ENCODE data around the gene TARS2.

The TARS2 gene

GRCh38 chr1:150555971-150556865 is 69.0 kb downstream of the TARS2 start:
- no peak for DNase-seq (ENCODE audit: low spot score)

- DNase-seq (ENCODE audit: low spot score): no peak
Measured at GRCh38 chr1:150557065-150557600, 69.9 kb downstream of the TARS2 start.

Data from SW480 (cell line).